Daoy (cell line): Measurements from ENCODE around the gene MYRIP. TPM values are rescaled to one million over a fixed set of nuclear protein-coding genes. Genes with fewer than 3 reads are reported as not detected.

ENCODE experiments used
- DNase-seq: peaks from one replicate; pipeline ENCODE4 v3.0.0-alpha.2; 2015; ENCODE audit warnings: low read depth
- total RNA-seq: library from RNA; depleted of rRNA; stranded (reverse); fragments of >200 nt; shearing (Covaris generic); gene quantifications from 2 replicates; pipeline ENCODE4 v1.2.3, GENCODE V29; 2014

MYRIP gene
- total RNA-seq, 1 experiment from 2014 or later: not detected

DNA sequence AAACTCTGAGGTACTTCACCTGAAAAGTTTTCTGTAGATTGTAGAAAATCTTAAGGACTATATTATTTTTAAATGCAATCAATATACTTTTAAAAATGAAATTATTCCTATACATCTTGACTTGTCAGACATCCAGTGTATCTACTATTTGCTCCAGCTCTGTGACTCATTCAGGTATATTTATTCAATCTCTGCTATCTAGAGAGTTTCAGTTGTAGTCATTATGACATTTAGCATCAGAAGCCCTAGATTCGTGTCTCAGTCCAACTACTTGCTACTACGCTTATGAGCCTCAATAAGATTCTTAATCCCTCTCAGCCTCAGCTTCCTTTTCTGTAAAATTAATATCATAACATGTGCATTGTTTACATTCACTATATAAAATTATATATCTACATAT is 477.8 kb downstream of the MYRIP start:
- no peak for DNase-seq

DNA sequence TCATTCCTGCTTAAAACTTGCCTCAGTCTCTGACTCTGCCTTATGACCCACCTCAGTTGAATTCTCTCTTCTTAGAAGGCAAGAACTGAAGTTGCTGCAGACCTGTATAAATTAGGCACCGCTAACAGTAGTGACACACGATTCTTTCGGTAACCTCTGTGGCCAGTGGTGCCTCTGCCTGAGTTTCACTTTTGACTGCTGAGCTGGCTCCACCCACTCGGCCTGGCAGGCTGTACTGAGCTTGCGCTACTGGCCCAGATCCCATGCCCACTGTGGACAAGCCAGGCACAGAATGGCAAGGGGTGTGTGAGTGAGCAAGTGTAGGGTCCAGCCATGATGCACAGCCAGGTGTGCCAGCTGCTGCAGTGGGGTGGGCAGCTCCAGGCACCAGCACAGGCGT is 481.0 kb downstream of the MYRIP start:
- peak; percentile 19 for DNase-seq

DNA sequence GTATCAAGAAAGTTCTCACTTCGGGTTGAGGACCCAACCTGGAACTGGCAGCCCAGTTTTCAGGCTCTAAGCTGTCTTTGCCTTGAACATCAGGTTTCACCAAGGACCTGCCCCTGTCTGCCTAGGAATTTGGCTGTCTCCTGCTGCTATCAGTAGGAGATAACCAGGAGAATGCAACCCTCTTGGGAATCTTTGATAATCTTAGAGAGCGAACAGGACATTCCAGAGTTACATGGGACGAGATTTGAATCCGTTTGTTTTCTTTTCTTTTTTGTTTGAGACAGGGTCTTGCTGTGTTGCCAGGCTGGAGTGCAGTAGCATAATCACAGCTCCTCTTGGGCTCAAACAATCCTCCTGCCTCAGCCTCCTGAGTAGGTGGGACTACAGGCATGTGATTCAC is 482.1 kb downstream of the MYRIP start:
- DNase-seq: no peak

DNA sequence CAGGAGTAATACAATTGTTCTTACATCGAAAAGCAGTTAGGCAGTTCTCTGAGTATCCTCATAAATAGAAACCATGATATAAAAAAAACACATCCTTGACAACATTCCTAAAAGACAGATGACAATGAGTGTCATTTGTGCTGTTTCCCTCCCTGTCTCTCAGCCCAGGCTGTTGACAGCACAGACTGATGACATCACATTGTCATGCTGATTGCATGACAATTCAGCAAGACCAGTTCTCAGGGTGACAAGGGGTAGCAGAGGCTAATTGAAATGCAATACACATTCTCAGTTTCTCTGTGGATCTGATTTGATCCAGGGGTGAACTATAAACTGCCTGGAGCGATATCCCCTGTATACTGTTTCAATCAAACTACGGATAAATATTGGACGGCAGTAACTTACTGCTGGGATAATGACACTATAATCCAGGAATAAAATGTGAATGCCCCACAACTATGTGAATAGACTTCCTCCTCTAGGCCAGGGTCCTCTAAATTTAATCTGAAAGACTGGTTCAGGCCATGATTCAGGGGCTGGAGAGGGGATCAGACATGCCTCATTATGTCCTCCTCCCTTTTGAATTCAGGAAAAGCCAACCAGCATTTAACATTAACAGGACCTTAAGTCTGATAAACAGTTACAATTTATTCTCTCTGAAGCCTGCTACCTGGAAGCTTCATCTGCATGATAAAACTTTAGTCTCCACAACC is 483.4 kb downstream of the MYRIP start:
- DNase-seq: no peak

DNA sequence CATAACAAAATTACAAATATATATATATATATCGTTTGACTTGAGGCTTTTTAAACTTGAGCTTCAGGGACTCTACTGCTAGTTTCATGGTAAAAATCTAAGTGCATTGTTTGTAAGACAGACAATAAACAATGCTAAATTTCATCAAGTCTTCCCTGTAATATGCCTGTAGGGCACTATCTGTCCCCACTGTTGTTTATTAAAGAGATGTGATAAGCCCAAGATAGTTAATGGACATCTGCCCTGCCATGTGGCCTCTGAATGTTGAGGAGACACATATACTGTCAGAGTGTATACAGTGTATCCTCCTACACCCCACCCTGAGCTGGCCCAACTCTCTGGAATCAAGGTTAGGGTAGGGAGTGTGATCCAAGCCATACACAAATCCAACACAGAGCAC is 485.0 kb downstream of the MYRIP start:
- DNase-seq: no peak

DNA sequence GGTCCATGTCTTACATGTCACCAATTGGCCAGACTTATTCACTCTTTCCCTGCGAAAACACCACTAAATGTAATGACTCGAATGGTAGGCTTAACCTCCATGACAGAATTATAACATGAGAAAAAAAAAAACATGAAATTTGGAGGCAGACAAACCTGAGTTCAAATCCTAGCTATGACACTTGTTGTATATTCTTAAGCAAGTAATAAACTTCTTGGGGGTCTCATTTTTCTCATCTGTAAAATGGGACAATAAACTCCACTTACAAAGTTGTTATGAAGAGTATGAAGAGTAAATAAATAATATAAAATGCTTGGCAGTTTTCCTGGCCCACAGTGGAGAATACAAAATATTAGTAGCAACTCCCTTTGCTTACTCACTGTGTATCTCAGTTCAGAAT is 488.7 kb downstream of the MYRIP start:
- no peak for DNase-seq

DNA sequence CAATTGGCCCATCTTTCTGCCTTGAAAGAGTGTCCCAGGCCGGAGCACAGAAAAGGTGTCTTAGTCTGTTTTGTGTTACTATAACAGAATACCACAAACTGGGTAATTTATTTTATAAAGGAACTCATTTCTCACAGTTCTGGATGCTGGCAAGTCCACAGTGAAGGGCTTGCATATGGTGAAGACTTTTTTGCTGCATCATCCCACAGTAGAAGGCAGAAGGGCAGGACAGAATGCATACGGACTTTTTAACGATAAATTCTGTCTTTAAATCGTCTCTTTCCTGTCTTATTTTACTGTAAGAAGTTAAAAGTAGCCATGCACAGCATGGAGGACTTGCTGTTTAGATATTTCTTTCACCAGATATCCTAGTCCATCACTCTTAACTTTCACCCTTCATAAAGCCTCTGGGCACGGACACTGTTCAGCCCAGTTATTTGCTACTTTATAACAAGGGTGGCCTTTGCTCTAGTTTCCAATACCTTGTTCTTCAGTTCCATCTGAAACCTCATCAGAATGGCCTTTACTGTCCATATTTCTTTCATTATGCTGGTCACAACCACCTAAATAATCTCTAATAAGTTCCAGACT is 489.8 kb downstream of the MYRIP start:
- no peak for DNase-seq

DNA sequence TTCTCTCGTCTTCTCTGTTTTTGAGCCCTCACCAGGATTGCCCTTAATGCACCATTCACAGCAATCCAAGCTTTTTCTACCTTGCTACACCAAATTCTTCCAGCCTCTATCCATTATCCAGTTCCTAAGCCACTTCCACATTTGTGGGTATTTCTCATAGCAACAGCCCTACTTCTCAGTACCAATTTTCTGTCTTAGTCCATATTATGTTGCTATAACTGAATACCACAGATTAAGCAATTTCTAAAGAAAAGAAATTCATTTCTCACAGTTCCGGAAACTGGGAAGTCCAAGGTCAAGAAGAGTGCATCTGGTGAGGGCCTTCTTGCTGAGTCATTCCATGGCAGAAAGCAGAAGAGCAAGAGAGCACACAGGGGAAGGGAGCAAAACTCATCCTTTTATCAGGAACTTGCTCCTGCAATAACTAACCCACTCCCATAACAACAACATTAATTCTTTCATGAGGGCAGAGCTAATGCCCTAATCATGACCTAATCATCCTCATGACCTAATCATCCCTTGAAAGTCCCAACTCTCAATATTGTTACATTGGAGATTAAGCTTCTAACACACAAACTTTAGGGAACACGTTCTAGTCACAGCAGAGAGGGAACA is 490.4 kb downstream of the MYRIP start:
- DNase-seq: peak; percentile 9

DNA sequence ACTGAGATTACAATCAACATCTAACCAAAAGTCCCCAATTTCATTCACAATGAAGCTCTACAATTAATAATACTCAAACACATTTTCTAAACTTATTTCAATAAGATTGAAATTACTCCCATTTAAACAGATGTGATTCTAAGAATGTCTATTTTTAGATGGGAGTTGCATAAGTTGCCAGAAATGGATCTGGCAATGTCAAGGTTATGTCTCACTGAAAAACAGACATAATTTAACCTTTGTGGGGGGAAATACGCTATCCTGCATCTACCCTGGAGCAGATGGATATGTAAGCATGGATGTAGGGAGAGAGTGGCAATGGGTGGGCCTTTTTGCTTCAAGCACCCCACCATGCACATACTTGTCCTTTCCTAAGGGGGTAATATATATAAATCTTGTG is 493.4 kb downstream of the MYRIP start:
- no peak for DNase-seq

DNA sequence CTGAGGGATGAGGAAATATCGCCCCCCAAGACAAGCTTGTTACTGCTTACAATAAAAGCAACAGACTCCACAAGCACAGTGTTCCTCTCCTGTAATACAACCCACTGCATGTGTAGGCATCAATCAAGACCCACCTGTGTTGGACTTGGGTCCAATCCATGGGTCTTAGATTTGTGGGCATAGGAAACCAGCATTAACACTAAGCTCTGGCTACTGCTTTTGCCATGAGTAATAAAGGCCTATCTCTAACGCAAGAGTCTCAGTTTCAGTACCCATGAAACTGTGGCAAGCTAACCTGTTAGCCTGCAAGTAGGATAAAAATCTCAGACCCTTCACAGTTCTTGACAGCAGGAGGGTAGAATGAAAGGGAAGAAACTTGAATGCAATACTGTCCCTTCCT is 494.9 kb downstream of the MYRIP start:
- no peak for DNase-seq

DNA sequence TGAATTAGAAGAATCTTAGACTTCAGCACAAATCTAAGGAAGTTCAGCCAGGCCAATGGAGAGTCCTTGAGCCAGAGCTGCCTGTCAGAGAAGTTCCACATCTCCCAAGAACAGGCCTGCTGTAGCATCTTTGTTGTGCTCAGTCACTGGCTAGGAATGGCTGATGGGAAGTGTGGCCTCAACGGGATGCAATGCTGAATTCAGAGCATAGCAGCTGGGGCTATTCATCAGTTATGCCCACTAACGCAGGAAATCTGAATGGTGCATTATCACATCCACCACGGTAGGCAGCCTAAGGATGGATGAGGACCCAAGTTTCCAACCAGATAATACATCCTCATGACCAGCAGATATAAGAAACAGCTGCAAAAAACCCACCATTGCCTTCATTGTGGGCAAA is 496.9 kb downstream of the MYRIP start:
- no peak for DNase-seq

DNA sequence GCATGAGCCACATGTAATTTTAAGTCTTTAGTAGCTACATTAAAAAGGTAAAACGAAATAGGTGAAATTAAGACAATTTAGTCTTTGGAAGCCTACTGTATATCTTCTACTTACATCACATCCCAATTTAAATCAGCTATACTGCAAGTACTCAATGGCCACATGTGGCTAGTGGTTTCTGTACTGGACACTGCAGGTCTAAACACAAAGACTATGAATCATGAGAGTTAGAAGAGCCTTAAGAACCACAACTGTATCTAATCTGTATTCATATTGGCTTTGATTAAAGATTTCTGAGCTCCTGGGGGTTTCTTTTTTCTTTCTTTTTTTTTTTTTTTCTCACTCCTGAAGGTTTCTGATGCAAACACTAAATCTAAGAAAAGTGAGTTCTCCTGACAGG is 497.8 kb downstream of the MYRIP start:
- no peak for DNase-seq

DNA sequence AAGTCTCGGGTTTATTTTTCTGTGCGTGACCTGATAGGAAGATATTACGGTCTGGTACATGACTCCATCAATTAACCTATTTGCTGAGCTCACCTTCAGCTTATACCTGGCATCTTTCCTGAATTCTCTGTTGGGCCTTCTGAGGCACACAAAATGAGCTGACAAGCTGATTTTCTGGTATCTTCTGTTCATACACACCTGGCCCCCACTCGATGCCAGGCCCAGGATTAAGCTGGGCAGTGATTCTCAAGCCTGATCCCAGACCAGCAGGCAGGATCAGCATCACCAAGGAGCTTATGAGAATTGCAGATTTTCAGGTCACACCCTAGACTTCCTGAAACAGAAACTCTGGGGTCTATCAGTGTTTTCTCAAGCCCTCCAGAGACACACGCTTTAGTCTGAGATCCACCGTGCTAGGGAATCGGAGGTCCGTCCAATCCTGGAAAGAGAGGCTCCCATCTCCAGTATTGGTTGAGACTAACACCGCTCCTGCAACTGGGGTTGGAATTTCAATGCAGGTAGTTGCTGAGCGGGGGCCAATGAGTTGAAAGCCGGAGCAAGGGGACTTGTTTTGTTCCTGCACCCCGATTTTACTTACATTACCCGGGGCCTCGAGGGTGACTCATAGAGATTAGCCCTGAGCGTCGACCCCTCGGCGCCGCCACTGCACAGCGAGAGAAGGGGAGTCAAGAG is 499.5 kb downstream of the MYRIP start:
- no peak for DNase-seq

DNA sequence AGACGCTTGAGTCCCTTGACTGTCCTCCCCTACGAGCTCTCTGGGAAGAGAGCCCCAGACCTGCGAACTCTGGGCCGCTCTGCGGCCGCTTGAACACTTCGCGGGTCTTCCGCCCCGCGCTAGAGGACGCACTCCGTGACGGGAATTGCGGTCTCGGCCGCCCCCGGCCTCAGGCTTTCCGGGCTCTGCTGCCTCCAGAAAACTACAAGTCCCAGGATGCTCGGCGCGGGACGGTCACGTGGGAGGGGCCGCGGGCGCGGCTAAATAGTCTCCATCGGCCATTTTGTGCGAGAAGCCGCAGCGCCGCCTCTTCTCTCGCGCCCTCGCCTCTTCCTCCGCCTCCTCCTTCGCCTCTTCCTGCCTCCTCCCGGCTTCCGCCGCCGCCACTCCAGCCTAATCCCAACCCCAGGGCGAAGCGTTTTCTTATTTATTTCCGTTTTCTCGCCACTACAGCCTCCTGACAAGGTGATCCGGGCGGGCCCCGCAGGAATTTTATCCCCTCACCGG is 500.1 kb downstream of the MYRIP start, which contains the start of gene EIF1B:
Gene EIF1B, plus strand, starts transcription at position 290 of the 507 bp plus-strand sequence. CDS start 235 bp downstream, outside the sequence.
- peak; percentile 95 for DNase-seq
